Measurements from ENCODE around the gene CNGA4.
"Not testable (repeated sequence)": the region's sequence is repeated elsewhere in the genome, so short reads cannot be mapped to it uniquely, and the experiment has no call there.

CNGA4 gene

DNA sequence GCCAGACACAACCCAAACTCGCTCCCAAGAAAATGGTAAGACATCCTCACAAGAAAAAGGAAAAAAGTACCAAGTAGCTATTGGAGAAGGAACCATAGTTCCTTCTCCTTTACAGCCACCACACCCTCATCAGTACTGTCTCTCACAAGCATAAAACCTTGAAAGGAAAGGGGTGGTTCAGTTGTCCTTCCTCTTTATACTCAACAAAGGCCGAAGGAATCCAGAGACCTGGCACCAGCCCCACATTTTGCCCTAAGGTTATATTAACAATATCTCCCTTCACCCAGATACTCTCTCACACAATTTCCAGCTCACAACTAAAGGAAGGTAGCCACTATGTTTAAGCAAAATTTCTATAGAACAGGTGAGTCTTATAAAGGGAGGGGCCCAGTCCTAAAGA lies 13.0 kb upstream of the CNGA4 start:
- DNase-seq = no peak

DNA sequence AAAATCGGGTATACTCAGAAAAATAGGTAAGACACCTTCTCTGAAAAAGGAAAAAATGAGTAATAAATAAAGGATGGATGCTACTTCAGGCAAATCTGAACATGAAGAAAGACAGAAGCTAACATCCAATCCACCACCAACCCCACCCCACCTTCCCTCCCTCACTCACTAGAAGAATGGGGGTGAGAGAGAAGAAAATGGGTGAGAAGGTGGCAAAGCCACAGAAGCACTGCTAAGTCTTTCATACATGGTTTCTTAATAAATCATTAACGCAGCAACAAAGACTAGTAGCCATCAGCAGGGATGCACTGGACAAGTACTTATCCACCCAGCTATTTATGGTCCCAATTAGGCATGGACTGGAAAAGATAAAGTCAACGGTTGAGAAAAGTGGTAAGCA lies 10.4 kb upstream of the CNGA4 start:
- DNase-seq = peak in 1 of 2 donors; percentile 10

DNA sequence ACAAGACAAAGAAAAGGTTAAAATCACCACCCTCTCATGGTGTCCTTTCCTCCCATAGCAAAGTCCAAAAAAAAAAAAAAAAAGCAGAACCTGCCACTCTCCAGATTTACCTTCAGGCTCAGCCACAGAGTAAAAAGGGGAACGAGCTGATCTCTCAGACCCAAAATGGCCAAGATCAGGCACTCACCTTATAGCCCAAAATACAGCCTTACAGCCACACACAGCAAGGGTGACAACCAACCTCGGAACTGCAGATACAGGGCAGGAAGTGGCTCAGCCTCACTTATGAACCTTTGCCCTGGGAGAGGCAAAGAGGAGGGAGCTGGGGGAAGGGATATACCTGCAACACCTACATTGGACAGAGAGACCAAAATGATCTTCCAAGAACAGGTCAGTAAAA lies 9.0 kb upstream of the CNGA4 start:
- peak in 1 of 2 donors; percentile 29 for DNase-seq

DNA sequence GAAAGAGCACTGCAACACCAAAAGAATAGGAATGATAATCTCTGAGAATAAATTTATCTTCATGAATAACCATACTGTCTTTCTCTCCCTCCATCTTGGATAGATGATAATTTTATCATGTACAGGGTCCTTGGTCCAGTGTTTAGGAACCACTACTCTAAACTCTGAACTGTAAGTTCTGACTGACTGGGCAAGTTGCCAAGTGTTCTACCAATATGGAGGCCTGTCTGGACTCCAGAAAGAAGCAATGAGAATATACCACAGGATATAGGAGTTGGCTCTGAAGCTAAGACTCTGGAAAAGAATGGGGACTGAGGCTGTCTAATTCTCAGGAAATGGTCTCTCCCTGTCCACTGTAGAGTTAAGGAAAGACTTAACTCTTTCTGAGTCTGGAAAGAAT lies 6.0 kb upstream of the CNGA4 start:
- no peak for DNase-seq

DNA sequence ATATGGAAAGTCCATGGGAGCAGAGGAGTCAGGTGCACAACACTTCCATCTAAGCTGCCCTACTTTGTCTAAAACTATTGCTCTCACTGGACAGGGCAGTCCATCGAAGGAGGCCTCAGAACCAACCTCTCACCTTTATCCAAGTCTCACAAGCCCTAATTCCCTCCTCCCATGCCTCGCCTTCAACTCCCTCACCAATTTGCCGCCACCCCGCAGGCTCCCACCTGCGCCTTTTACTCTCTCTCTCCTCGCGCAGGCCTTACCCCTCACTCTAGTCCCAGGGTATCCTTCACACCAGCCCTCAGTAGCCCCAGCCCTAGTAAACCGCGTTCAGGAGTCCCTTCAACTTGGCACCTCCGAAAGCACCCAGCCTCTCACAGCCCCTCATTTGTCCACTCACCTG lies 4.9 kb upstream of the CNGA4 start:
- no peak for DNase-seq

DNA sequence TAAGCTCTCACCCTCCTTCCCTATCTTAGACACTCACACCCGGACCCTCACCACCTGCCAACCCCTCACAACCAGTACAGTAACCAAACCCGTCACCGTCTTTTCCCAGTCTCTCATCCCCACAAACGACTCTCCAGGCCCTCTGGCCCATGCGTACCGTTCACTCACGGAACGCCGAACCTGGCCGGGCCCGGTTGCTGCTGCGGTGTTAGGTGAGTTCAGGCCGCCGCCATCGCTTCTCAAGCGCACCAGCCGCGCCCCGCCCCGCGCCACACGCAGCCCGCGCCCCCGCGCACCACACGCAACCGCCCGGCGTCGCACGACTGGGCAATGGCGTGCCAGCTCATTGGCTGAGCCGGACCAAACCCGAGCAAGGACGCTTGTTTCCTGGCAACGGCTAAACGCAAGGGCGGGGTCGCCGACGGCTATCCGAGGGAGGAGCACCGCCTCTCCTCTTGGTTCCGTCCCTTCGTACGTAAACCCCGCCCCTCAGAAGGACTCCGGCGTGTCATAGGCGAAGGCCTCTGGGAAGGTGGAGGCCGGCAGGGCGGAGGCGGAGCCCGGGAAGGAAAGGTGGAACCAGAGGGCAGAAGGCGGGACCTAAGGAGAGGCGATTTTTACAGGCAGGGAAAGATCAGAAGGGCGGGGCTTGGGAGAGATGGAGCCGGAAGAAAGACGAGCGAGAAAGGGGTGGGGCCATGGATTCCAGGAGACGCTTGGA lies 4.3 kb upstream of the CNGA4 start, which contains the start of gene FHIP1B:
Gene FHIP1B (minus strand): TSS at position 250 of the 721 bp plus-strand sequence. CDS start 10,120 bp downstream, outside the sequence.
- peak; percentile 100 for DNase-seq

DNA sequence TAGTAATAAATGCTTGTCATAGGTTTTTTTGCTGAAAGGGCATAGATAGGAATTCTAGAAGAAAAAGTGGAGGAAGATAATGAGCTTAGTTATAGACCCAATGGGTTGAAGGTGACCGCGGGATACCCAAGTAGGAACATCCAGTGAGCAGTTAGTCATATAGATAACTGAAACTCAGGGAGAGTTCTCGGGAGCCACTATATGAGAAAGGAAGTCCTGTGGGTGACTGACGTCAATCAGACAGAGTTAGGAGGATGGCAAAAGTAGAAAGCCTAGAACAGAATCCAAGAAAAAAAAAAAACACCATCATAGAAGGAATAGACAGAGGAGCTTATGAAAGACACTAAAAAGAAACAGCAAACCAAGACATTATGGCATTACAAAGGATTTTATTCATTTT lies 1.6 kb upstream of the CNGA4 start:
- DNase-seq = no peak

DNA sequence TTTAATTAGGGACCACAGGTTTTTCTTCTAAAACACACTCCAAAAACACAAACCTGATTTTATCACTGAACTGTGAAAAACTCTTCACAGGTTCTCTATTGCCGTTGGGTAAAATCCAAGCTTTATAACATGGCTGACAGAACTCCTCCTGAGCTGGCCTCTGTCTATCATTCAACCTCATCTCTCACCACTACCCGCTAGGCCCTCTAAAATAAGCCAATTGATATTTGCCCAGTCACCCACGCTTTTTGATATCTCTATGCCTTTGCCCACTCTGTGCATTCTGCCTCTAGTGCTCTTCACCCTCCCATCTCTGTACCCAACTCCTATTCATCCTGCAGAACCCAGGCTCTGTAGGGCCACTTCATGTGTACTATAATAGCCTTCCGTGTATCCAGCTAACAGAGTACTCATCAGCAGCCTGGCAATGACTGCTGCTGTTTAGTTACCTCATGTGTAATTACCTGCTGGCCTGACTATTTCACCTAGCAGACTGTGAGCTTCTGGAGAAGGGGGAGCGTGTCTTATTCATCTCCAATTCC lies 1.1 kb upstream of the CNGA4 start:
- DNase-seq = no peak

DNA sequence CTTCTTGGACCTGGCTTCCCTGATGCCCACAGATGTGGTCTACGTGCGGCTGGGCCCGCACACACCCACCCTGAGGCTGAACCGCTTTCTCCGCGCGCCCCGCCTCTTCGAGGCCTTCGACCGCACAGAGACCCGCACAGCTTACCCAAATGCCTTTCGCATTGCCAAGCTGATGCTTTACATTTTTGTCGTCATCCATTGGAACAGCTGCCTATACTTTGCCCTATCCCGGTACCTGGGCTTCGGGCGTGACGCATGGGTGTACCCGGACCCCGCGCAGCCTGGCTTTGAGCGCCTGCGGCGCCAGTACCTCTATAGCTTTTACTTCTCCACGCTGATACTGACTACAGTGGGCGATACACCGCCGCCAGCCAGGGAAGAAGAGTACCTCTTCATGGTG lies 1.2 kb downstream of the CNGA4 start:
- DNase-seq = no peak

DNA sequence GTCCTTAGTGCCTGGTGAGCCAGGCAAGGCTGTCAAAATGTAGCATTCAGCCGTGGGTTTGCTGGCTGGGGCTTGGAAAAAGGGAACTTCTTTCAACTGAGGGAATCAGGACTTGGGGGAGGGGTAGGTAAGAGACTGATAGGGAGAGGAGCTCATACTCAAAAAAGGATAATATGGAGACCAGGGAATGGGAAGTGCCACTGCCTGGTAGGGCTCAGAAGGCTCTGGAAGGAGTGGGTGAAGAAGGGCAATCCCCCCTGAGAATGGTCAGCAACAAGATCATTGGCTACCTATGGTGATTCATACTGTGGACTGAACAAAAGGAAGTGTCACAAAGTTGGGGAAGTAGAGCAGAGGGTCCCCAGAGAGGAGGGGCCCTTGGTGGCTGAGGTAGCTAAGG lies 1.9 kb downstream of the CNGA4 start:
- DNase-seq = no peak

DNA sequence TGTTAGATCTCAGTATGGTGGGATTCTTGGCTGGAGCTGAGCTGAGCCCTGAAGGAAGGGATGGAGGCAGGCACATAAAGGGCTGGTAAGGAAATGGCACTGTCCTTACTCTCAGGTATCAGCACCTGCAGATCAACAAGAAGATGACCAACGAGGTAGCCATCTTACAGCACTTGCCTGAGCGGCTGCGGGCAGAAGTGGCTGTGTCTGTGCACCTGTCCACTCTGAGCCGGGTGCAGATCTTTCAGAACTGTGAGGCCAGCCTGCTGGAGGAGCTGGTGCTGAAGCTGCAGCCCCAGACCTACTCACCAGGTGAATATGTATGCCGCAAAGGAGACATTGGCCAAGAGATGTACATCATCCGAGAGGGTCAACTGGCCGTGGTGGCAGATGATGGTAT lies 2.4 kb downstream of the CNGA4 start:
- no peak for DNase-seq

DNA sequence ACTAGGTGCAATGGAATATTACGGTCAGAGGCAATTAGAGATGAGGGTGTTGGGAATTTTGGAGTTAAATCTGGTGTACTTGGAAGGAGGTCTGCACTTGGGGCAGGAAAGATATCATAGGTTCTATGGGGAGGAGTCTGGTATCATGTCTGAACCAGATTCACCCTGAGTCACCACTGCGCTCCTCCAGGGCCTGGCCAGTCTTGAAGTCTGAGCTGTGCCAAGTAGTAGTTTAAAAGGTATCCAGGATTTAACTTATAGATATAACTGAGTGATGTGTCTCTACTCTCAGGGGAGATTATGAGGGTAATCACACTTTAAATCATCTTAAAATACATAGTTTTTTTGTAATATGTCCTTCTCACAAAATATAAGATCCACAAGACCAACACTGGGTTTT lies 6.6 kb downstream of the CNGA4 start:
- DNase-seq = no peak

DNA sequence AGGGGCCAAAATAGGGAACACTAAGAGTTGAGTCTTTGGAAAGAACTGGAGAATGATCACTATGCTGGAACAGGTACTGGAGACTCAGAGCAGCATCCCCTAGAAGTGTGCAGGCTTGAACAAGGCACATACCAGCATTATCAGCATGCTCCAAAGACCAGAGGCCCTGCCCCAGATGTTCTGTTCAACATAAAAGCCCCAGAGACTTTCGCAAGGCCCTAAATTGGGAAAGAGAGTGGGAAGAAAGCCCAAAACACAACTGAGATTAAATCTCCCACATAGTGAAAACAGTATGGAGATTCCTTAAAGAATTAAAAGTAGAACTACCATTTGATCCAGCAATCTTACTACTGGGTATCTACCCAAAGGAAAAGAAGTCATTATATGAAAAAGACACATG lies 9.4 kb downstream of the CNGA4 start:
- DNase-seq = no peak

DNA sequence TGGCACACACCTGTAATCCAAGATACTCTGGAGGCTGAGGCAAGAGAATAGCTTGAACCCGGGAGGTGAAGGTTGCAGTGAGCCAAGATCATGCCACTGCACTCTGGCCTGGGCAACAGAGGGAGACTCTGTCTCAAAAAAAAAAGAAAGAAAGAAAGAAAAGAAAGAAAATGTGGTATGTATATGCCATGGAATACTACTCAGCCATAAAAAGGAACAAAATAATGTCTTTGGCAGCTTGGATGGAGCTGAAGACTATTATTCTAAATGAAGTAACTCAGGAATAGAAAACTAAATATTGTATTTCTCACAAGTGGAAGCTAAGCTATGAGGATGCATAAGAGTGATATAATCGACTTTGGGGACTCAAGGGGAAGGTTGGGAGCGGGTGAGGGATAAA lies 10.0 kb downstream of the CNGA4 start:
- DNase-seq = not testable (repeated sequence)

DNA sequence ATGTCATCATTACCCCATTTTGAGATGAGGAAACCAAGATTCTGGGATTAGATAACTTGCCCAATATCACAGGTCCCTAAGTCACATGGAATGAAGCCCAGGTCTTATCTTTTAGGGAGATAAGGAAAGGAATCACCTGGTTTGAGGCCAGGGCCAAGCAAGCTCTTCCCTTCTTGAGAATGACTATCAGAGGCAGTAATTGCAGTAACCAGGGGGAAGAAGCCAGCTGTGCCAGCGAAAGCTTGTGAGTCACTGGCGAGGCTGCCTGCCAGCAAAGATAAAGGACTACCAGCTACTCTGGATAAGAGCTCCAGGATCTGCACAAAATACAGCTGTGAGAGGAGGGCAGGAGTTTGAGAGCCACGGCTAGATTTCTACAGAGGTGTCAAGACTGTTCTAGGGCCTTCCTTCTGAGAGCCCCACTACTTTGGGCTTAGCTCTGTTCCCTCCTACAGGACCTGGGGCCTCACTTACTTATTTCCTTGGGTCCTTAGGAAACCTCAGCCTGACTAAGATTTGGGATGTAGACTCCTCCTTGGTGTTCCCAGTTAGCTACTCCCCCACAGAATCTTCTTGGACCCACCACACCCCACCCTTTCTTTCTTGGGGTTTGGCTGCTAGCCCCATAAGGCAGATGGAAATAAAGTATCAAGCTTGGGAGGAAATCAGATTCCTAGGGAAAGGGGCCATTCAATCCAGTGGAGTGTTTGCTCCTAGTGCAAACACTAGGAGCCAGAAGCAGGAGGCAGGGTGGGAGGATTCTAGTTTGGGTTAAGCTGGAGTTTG lies 11.1 kb downstream of the CNGA4 start:
- DNase-seq = no peak

DNA sequence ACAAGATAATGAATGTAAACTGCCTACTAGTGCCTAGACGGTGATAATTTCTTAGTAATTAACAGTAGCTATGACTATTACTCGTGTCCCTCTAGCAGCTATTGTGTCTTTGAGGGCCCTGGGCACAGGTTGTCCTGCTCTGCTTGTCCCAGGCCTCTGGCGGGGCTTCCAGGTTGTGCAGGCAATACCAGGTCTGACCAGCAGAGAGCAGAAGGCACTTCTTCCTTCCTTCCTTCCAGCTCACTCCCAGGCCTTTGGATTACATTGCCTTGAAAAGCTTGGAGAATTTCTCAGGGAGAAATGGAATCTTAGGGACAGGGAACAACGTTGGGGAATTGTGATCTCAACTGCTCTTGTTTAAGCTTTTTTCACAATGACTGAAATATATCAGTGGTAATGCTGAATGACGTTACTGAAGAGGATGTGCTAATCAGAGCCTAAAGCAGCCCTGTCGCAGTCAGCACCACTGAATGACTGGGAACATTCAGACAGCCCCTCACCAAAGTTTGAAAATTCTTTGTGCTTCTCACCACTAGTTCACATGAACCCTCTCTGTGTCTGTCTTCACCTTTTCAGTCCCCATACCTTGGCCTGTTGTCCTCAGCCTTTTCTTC lies 12.3 kb downstream of the CNGA4 start:
- peak; percentile 41 to 42 for DNase-seq

DNA sequence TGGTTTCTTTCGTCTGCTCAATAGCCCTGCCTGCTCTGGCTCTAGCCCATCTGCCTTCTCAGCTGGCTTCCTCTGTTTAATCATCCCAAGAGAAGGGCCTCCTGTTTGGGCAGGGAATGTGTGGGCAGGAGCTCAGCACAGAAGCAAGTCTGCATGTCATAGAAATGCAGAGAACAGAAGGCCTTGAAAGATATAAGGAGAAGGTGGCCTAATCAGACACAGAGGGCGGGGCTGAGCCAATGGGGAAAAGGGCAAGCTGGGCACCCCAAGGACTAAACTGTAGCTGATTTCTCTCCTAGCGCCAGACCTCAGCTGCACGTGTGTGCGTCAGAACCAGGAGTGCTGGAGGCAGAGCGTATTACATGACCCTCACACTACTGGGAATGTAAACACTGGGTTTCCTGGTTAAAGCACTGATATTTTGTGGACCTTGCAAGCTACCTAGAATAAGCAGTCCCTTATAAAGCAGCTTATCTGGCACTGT lies 13.1 kb downstream of the CNGA4 start:
- no peak for DNase-seq

DNA sequence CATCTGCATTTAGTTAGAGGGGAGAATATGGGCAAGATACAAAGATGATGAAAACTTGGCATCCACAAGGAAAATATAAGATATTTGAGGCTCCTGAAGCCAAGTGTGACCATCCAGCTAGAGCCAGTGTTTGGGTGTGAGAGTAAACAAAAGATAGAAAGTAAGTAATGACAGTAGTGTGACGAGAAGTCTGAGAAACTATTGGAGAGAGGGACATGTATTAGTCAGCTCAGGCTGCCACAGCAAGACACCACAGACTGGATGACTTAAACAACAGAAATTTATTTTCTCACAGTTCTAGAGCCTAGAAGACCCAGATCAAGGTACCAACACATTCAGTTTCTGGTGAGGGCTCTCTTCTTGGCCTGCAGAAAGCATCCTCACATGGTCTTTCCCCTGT lies 14.3 kb downstream of the CNGA4 start:
- no peak for DNase-seq

DNA sequence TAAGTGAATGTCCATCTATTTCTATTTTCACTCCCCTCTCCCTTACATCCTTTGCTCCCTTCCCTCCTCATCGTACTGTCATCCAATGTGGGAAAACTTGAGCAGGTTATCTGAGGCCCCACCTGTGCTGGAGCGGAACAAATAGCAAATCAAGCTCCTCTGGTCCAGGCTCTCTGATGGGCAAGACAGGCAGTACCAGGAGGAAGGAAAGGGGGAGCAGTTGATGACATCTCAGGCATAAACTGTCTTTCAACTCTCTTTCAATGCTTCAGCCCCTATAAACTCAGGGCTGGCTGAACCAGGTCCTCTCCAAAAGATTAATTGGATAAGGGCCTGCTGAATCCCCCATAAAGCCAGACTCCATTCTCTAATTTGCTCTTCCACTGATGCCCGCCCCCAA lies 19.3 kb downstream of the CNGA4 start:
- no peak for DNase-seq

DNA sequence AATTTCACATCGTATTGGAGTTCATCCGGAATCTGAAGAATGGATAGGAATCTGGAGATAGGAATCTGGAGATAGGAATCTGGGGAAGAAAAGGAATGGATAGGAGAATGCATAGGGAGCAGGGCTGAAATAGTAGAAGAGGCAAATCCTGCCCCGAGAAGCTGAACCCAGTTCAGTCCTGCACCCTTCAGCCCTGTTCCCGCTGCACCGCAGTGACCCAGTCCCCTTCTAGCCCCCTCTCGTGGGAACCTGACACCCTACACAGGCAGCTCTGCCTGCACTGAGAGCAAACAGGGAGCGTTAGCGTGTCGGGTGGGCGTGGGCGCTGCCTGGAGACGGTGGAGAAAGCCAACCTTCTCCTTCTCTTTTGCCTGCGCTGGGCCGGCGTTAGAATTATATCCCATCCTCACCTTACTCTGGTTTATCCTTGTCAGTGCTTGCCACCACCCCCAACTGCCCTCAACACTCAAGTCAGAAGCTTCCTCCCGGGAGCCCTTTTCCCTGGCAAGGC lies 19.7 kb downstream of the CNGA4 start:
- no peak for DNase-seq

DNA sequence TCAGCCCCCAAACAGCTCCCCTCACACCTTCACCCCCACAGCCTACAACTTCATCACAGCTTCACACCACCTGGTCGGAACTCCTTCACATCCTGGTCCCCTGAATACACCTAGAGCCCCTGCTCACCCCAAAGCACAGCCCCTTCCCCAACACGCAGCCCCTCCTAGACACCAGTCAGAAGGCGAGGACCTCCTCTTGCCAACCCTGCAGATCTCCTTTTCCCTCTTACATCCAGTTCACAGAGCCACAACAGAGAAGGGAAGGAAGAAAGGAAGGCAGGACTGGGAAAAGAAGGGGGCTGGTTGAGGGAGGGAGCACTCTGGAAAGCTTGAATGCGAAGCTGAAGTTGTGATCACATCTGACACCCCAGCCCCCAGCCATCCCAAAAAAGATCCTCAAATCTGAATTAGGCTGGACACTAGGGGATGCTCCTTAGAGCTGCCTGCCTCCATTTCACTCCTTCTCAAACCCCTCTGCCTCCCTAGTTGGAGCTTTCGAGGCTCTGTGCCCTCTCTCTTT lies 21.4 kb downstream of the CNGA4 start:
- no peak for DNase-seq

DNA sequence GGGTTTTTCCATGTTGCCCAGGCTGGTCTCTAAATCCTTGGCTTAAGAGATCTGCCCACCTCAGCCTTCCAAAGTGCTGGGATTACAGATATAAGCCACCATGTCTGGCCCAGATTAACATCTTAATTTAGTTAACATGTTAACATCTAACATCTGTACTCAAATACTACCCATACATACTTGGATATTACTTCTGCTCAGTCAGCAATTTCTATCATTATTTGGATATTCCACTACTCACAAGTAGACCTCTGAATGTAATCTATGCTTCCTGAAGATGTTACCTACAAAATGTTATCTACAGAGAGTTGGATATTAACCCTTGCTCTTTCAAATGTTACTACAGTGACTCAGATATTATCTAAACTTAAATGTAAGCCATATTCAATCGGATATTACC lies 24.8 kb downstream of the CNGA4 start:
- DNase-seq = no peak

DNA sequence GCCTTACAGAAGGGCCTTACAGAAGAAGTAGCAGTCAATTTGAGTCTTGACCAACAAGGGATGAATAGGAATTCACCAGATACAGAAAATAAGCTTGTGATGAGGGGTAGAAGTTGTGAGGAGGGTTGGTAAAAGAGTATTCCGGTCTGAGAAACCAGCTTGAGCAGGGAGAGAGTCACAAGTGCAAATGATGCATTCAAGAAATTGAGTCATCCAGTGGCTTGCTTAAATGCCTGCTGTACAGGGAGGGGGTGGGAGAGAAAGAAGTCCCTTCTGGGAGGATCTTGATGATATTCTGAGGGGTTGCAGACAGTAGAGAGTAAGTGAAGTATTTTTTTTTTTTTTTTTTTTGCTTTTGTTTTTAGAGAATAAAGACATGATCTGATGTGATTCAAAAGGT lies 29.9 kb downstream of the CNGA4 start:
- DNase-seq = no peak
